Right renal pelvis (tissue), 4 donors: ENCODE results near the gene TBX19. TPM values are rescaled to one million over a fixed set of nuclear protein-coding genes. Genes with fewer than 3 reads are reported as not detected.

Source experiments
- DNase-seq, 4 donors: peaks; one replicate each; pipeline ENCODE4 v3.0.0-alpha.2; 2013; ENCODE audit warnings: low read depth in 4 of 4, low spot score in 3 of 4, missing footprints in 1 of 4
- polyA plus RNA-seq, 4 donors: library from polyadenylated mRNA; unstranded; fragments of 120-200 nt; gene quantifications; one replicate each; pipeline ENCODE4 v1.2.1, GENCODE V29; 2013; ENCODE audit not compliant: insufficient read length in 4 of 4

The TBX19 gene
- polyA plus RNA-seq = 1 to 10 TPM; 2.2 to 2.7 (median 2.5) TPM

DNA sequence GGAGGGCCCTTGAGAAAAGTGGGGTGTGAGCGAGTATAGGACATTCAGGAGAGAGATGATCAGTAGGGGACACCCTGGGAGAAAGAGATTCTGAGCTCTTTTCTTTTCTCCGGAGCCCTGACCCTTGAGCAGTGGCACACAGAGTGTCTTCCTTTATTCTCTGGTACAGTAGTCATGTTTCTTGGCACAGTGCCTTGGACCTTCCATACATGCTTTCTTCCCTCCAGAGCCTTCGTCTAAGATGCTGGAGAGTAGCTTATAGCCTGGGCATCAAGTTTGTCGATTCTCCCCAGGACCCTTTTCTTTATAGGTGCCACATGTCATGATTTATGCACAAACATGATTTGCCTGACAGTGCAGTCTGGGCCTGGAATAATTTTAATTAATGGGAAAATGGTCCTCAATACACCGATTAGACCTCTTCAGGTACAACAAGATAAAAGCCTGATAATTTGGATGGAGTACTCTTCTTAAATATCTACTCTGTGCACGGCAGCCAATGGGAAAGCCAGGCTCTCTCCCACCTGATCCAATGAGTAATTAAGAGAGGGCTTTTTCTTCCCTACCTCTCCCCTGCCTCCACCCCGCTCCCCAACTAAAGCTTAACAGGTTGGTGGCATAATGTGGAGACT is at the start of gene TBX19:
TBX19 (plus strand) TSS at position 582 of the 632 bp plus-strand sequence. CDS start 214 bp downstream, outside the sequence.
- no peak for DNase-seq

DNA sequence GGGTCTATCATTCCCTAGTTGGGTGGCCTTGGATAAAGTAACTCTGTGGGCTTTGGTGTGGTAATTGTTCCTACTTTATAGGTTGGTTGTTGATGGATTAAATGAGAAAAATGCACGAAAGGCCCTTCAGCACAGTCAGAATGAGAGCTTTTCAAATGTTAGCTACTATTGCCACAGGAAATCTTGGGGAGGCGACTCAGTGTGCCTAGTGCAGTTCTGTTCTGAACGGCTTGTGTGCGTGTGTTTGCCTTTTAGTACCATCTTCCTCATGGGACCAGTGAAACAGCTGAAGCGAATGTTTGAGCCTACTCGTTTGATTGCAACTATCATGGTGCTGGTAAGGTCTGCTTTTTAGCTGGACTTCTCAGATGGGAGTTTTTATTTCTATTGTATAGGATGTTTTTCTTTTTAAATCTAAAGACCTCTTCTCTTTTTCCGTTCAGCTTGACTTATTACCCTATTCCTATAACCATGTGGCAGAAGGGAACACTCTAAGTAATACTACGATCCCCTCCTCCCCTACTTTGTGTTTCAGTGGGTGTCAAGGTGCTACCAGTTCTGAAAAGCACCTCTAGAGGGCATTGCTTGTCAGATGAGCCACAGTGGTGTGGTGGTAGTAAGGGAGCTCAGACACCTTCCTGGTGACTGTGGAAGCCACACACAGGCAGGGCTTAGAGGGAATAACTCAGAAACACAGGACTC is 45.7 kb upstream of the TBX19 start:
- no peak for DNase-seq

GRCh38 chr1:168235548-168235885 is 45.2 kb upstream of the TBX19 start:
- no peak for DNase-seq

GRCh38 chr1:168235937-168236336 is 44.7 kb upstream of the TBX19 start:
- DNase-seq = no peak

DNA sequence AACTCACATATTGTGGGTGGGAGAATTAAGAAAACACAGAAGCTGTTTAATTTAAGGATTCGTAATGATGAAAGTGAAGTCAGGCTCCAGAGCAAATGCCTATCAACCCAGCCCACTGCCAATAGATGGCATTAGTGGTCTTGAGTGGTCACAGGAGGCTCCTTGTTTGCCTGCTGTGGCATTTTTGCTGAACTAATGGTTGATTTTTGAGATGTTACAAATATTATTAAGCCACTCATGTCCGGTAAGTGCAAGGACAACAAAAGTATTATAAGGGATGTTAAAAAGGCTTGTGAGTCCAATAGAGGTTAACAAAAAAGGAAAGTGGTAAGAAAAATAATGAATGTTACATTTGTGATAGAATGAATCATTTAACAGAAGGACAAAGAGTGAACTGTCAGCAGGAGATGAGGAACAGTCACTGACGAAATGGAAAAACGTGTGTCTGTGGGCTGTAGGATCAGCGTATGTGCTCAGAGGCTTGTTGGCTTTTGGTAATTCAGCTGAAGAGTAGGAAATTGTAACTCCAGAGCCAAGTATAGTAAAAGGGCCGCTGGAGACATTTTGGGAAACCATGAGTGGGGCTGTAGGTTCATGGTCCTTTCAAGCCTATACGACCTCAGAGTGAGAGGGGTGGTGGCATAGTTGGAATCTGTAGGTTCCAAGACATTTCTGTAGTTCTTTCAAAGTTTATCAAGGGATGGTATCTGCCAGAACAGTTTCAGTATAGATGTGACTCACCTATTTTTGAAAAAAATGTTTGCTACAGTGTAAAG is 43.7 kb upstream of the TBX19 start:
- DNase-seq = no peak

GRCh38 chr1:168243198-168243597 is 37.5 kb upstream of the TBX19 start:
- DNase-seq = no peak

- no peak for DNase-seq
These were observed 37.0 kb upstream of the TBX19 start for GRCh38 chr1:168243636-168244212.

- DNase-seq = no peak
These were observed 35.6 kb upstream of the TBX19 start for GRCh38 chr1:168245042-168245441.

- DNase-seq = no peak
These were observed 34.2 kb upstream of the TBX19 start for GRCh38 chr1:168246506-168246905.

GRCh38 chr1:168252204-168252733 is 28.4 kb upstream of the TBX19 start:
- DNase-seq = no peak

GRCh38 chr1:168256164-168256563 is 24.5 kb upstream of the TBX19 start:
- DNase-seq = no peak

- DNase-seq = no peak
These were observed 23.3 kb upstream of the TBX19 start for GRCh38 chr1:168257397-168257796.

DNA sequence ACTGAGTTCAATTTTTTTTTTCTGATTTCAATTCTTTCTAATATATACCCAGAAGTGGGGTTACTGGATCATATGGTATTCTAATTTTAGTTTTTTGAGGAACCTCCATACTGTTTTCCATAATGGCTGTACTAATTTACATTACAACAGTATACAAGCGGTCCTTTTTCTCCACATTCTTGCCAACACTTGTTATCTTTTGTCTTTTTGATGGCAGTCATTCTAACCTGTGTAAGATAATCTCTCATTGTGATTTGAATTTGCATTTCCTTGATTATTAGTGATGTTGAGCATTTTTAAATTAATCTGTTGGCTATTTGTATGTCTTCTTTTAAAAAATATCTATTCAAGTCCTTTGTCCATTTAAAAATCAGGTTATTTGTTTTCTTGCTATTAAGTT is 21.1 kb upstream of the TBX19 start:
- DNase-seq = no peak

GRCh38 chr1:168260393-168260792 is 20.3 kb upstream of the TBX19 start:
- no peak for DNase-seq

DNA sequence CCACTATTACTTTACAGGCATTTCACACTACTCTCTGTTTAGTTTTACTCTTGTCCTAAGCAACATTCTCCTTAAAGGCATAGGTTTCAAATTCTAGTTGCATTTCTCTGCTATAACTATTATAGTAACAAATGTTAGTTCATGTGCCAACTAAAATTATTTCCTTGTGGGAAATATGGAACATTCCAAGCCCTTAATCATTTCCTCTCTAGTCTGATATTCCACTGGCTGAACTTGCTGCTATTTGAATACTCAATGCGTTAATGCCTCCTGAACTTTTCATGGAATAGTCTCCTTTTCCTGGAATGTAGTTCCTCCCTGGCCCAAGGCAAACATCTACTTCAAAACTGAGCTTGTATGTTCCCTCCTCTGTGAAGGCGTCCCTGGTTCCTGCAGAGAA is 19.3 kb upstream of the TBX19 start:
- no peak for DNase-seq

DNA sequence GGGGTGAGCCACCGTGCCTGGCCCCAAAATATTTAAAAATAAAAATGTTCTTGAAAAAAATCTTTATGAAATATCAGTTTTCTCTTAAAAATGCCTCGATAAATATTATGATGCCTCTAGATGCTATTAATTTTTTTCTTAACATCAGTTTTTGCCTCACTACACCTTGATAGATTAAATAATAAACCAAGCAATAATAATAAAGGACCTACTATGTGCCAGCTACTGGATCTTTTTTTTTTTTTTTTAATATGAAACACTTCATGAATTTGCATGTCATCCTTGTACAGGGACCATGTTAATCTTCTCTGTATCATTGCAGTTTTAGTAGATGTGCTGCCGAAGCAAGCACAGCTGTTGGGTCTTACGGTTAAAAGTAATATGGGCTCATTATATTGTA is 17.5 kb upstream of the TBX19 start:
- no peak for DNase-seq

GRCh38 chr1:168264296-168264695 is 16.4 kb upstream of the TBX19 start:
- DNase-seq = no peak

DNA sequence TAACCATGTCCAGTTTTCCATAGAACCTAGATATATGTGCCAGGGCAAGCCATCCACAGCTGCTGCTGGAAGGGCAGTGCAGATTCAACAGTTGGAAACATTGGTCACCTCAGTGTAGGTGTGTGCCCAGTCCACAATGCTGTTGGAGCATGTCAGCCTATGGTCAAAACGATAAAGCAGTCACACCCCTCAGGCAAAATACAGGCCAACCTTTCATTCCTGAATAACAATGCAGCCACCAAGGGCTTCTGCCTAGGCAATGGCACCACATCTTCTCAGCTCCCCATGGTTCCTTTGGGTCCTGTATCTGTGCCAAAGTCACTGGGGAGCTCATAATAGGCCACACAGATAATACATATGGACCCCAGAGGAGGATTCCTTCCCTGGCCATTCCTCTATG is 15.1 kb upstream of the TBX19 start:
- no peak for DNase-seq

- DNase-seq = no peak
These were observed 14.0 kb upstream of the TBX19 start for GRCh38 chr1:168266644-168267186.

DNA sequence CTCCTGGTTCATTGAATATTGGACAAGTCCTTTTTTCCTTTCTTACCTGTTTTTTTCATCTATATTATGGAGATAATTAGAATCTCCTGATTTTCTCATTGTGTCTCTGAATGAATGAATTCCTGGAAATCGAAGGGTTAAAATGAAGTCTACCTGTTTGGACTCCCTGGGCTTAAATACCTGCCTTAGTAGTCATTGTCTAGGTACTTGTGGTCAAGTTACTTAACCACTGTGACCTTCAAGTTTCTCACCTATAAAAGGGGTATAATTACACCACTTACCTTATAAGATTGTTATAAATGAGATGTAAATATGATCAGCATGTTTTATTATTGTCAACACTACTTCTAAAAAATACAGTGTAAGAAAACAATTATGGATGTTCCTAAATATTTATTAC is 9.0 kb upstream of the TBX19 start:
- DNase-seq = no peak

DNA sequence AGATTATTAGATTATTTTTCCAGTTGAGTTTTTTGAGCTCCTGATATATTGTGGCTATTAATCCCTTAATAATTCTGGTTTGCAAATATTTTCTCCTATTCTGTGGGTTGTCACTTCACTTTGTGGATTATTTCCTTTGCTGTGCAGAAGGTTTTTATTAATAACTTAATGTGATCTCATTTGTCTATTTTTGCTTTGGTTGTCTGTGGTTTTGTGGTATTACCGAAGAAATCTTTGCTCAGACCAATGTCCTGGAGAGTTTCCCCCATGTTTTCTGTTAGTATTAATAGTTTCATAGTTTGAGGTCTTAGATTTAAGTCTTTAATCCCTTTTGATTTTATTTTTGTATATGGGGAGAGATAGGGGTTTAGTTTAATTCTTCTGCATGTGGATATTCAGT is 7.1 kb upstream of the TBX19 start:
- DNase-seq = no peak
